Testis (tissue), 3 donors: ENCODE data around the gene IL17RA. TPM values are rescaled to one million over a fixed set of nuclear protein-coding genes. Genes with fewer than 3 reads are reported as not detected.

Experiments used
- DNase-seq: peaks from one replicate; pipeline ENCODE4 v3.0.0-alpha.2; 2019
- H3K27ac ChIP-seq, 2 donors: fragments of 200-600 bp; sonication (generic); one replicate each; pipeline ENCODE4 v1.5.1; 2019
- H3K27me3 ChIP-seq: fragments of 200-600 bp; sonication (generic); one replicate; pipeline ENCODE4 v1.5.1; 2019
- H3K36me3 ChIP-seq: fragments of 200-600 bp; sonication (generic); one replicate; pipeline ENCODE4 v1.5.1; 2017; ENCODE audit warnings: low read depth; ENCODE audit errors: missing control alignments
- H3K4me1 ChIP-seq: fragments of 200-600 bp; sonication (generic); one replicate; pipeline ENCODE4 v1.5.1; 2019
- H3K4me3 ChIP-seq, 2 donors: fragments of 200-600 bp; sonication (generic); one replicate each; pipeline ENCODE4 v1.5.1; 2017 to 2019
- H3K9me3 ChIP-seq: fragments of 200-600 bp; sonication (generic); one replicate; pipeline ENCODE4 v1.5.1; 2017
- CTCF ChIP-seq, 3 experiments: fragments of 450-650 bp in 2 of 3; fragments of 200-600 bp in 1 of 3; sonication (generic) in 1 of 3; IDR thresholded peaks; one replicate each; pipeline ENCODE4 v1.5.1; 2016 to 2019; ENCODE audit warnings: antibody characterized with exemption in 3 of 3, mild to moderate bottlenecking in 2 of 3, moderate library complexity in 1 of 3
- POLR2A ChIP-seq: fragments of 450-650 bp; IDR thresholded peaks from one replicate; pipeline ENCODE4 v1.6.1; 2017; ENCODE audit warnings: antibody characterized with exemption, mild to moderate bottlenecking, moderate library complexity
- WGBS, 2 donors: methylation state at CpG; one replicate each; pipeline ENCODE4 v1.1.5; 2018; 5-methylcytosine and 5-hydroxymethylcytosine counted together
- intact Hi-C: fragments of 100-400 bp; cut with DNase I; formaldehyde crosslinking; loops from one replicate; pipeline ENCODE4 v1.15.1; 2023; ENCODE audit warnings: low total_unique reads
- polyA plus RNA-seq: library from polyadenylated mRNA; stranded (reverse); fragments of 350-450 nt; fragmentation: Illumina TruSeq; extraction: RNeasy Lipid Tissue Mini Kit (QIAGEN cat#74804); gene quantifications from one replicate; pipeline ENCODE4 v1.2.3, GENCODE V29; 2014; ENCODE audit warnings: low read depth, low replicate concordance; ENCODE audit not compliant: insufficient read depth
- total RNA-seq, 2 donors: library from RNA; depleted of rRNA; stranded (reverse); fragments of >200 nt; gene quantifications; one replicate each; pipeline ENCODE4 v1.2.3, GENCODE V29; 2016

IL17RA gene
- total and polyA plus RNA-seq, 3 donors from 2014 or later, result 6.8 to 12.8 (median 8.3) TPM

- TF ChIP-seq POLR2A (no peak), CTCF (IDR thresholded peaks at IDR 0.05) (no peak)
- Histone ChIP-seq H3K9me3 (no peaks in the 10 kb centered on the region), H3K4me3 (no peak overlapping the region), H3K36me3 (no peaks in the 10 kb centered on the region), H3K27me3 (no peaks in the 10 kb centered on the region), H3K4me1 (no peaks in the 10 kb centered on the region), H3K27ac (no peak overlapping the region)
- no peak for DNase-seq
- WGBS, 2 donors, result 84 to 89% methylated on average over 9 of the region's 9 CpGs
- intact Hi-C loops, result no loop called here
Observed at GRCh38 chr22:17114898-17115235, 30.1 kb downstream of the IL17RA start.

GRCh38 chr22:17115236-17115635, 30.4 kb downstream of the IL17RA start:
- no peaks in the 10 kb centered on the region for H3K36me3 ChIP-seq
- intact Hi-C loops, result no loop called here
- DNase-seq, result no peak
- H3K27me3 ChIP-seq, result no peaks in the 10 kb centered on the region
- H3K9me3 ChIP-seq, result no peaks in the 10 kb centered on the region
- H3K4me3 ChIP-seq, result no peak overlapping the region
- WGBS, 2 donors, result 44 to 47% methylated on average over 4 of the region's 4 CpGs
- H3K27ac ChIP-seq, result no peak overlapping the region
- no peaks in the 10 kb centered on the region for H3K4me1 ChIP-seq
- TF ChIP-seq POLR2A, result no peak

DNA sequence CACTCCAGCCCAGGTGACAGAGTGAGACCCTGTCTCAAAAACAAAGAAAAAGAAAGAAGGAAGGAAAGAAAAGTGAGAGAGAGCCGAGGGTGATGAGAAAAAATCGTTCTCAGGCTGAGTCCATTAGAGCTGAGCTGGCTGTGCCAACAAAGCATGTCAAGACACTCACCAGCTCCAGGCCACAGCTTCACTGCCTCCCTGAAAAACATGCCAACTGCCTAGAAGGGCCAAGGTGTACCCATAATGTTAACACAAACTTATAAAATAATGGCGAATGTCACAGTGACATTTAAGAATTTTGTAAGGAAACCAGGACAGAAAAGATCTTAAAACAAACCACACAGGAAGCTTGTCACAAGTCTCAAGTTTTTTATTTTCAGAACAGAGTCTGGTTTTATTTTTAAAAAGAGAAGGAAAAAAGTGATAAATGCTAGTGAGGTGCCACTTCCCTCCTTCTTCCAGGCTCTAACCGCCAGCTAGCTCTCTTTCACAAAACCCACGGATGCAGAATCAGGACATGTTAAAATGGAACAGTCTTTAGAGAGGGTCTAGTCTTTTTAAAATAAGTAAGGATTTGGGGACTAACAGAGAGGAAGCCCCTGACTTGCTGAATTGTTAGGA, 31.3 kb downstream of the IL17RA start:
- H3K9me3 ChIP-seq, result no peaks in the 10 kb centered on the region
- TF ChIP-seq CTCF (IDR thresholded peaks at IDR 0.05) (no peak), POLR2A (no peak)
- no peaks in the 10 kb centered on the region for H3K4me1 ChIP-seq
- no peaks in the 10 kb centered on the region for H3K27me3 ChIP-seq
- no peak overlapping the region for H3K27ac ChIP-seq
- H3K36me3 ChIP-seq, result no peaks in the 10 kb centered on the region
- H3K4me3 ChIP-seq, result no peak overlapping the region
- no peak for DNase-seq
- intact Hi-C loops, result no loop called here
- 82 to 86% methylated on average over 5 of the region's 5 CpGs for WGBS, 2 donors

DNA sequence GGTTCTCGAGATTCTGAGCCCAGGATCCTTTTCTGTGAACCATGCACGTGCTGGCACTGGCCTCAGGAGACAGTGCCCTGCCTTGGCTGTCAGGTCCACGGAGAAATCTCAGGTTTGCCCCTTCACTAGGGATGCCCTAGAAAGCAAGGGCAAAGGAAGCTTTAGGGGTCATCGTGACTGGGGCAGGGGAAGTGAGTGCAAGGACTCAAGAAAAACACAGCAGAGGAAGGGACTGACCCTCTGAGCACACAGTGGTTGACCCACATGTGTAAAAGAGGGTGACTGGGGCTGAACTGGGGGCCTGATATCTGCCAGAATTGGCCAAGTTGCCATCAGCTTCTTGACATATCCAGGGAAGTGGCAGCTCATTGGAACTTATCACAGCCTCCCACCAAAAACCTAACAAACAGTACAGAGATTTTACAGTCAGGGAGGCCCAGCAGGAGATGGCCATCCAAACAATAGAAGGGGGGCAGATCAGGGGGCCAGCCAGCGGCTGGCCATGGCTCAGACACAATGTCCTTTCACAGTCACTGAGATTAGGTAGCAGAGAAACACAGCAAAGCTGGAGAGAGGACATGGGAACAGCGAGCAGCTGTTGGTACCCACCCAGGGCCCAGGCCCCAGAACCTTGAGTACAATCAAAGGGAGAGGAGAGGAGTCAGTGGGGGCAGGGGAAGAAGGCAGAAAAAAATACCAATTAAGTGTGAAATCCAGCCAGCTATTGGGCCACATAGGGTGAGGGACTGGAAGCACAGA, 32.0 kb downstream of the IL17RA start:
- TF ChIP-seq POLR2A, result no peak
- TF ChIP-seq CTCF (IDR thresholded peaks at IDR 0.05), result no peak
- DNase-seq, result no peak
- intact Hi-C loops, result no loop called here
- Histone ChIP-seq H3K36me3 (no peaks in the 10 kb centered on the region), H3K27ac (no peak overlapping the region), H3K27me3 (no peaks in the 10 kb centered on the region), H3K4me3 (no peak overlapping the region), H3K4me1 (no peaks in the 10 kb centered on the region), H3K9me3 (no peaks in the 10 kb centered on the region)
- WGBS, 2 donors, result 66 to 68% methylated on average over 6 of the region's 6 CpGs

DNA sequence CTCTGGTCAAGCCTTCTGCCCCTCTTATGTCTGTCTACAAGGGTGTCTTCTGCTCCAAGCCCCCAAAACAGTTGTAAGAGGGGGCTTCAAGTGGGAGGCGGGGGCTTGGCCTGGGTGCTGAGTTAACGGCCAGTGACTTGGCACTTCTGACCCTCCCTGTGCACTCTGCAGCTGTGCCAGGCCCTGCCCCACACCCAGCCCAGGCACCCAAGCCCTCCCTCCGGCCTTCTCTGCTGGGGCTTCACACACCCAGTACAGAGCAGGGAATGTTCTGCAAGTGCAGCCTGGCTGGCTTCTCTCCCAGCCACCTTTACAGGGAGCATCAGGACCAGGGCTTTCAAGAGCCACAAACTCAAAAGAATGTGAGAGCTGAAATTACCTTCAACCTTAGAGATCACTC, 32.6 kb downstream of the IL17RA start:
- TF ChIP-seq POLR2A (no peak), CTCF (IDR thresholded peaks at IDR 0.05) (no peak)
- Histone ChIP-seq H3K27ac (no peak overlapping the region), H3K4me1 (no peaks in the 10 kb centered on the region), H3K36me3 (no peaks in the 10 kb centered on the region), H3K27me3 (no peaks in the 10 kb centered on the region), H3K9me3 (no peaks in the 10 kb centered on the region), H3K4me3 (no peak overlapping the region)
- intact Hi-C loops, result no loop called here
- no peak for DNase-seq
- WGBS, 2 donors, result 72% methylated on average over 3 of the region's 3 CpGs; no CpG with 5 or more reads in 1 of the 2 donors
